GM19397 (cell line): ENCODE results near the gene CLEC10A.

ENCODE experiments used
- ATAC-seq: cut with Tn5 transposase; IDR thresholded peaks from one replicate; pipeline ENCODE4 v1.9.1; 2021; ENCODE audit warnings: mild to moderate bottlenecking, moderate library complexity; ENCODE audit not compliant: unreplicated experiment

CLEC10A gene

GRCh38 chr17:7042501-7043181 is 37.4 kb downstream of the CLEC10A start:
- no peak for ATAC-seq

GRCh38 chr17:7041607-7042500 is 38.2 kb downstream of the CLEC10A start:
- no peak for ATAC-seq

- ATAC-seq: no peak
These were observed 40.2 kb downstream of the CLEC10A start for GRCh38 chr17:7039832-7040231.

- ATAC-seq: no peak
These were observed 41.8 kb downstream of the CLEC10A start for GRCh38 chr17:7038025-7038862.

- ATAC-seq: peak; percentile 93
These were observed 44.3 kb downstream of the CLEC10A start, which contains the start of gene SLC16A13 for GRCh38 chr17:7035591-7036368. Gene SLC16A13 (plus strand): TSS chr17:7036015. CDS start chr17:7036383, 368 bp downstream.

- ATAC-seq: peak; percentile 6
These were observed 45.0 kb downstream of the CLEC10A start for GRCh38 chr17:7034955-7035590.

GRCh38 chr17:7029659-7030058 is 50.4 kb downstream of the CLEC10A start:
- no peak for ATAC-seq

- ATAC-seq: no peak
These were observed 51.0 kb downstream of the CLEC10A start for GRCh38 chr17:7029096-7029495.

- ATAC-seq: no peak
These were observed 52.7 kb downstream of the CLEC10A start for GRCh38 chr17:7027335-7027734.

GRCh38 chr17:7026471-7027115 is 53.5 kb downstream of the CLEC10A start:
- no peak for ATAC-seq

- ATAC-seq: no peak
These were observed 54.8 kb downstream of the CLEC10A start for GRCh38 chr17:7025245-7025644.
